Measurements from ENCODE around the gene DCDC1. TPM values are rescaled to one million over a fixed set of nuclear protein-coding genes. Genes with fewer than 3 reads are reported as not detected.
A peak's percentile ranks its signal among the peaks of the same experiment; 100 is the strongest.

The DCDC1 gene
- total RNA-seq, 6 experiments from 2014 or later, result not detected

DNA sequence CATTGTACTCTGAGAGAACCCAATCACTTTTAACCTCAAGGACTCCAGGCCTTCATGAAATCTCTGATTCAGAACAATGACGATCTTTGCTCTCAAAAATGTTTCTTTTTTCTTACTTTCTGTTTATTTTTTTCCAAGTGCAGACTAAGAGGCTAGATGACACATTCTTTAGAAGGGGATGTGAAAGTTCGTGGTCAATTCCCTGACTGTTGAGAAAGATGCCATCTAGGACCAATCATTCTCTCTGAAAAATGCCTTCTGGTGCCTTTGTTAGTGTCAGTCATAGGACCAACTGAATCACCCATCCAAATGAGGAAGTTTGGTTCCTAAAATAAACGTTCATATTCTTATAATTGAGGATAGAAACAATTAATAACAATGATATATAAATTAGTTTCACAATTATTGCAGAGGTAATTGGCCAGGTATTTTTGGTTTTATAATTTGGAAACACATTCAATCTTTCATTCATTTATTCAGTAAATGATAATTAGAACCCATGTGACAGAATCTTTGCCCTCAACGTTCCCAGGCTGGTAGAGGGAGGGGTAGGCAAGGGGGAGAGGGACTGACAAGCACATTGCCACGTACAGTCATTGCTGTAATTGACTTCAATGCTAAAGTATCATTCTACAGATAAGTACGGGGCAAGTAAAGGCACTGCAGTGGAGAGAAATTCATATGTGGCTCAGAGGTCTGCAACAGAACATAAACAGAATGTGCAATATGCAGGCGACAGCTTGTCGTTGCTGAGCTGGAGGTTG lies 450.0 kb downstream of the DCDC1 start:
- no peak for TF ChIP-seq CTCF (IDR thresholded peaks at IDR 0.05)
- H3K4me3 Mint-ChIP-seq, result no peak overlapping the region
- DNase-seq, result no peak
- no peaks in the 10 kb centered on the region for H3K27me3 Mint-ChIP-seq (ENCODE audit: insufficient read depth)
- H3K36me3 Mint-ChIP-seq (ENCODE audit: low read depth), result no peaks in the 10 kb centered on the region
- no peaks in the 10 kb centered on the region for H3K9me3 Mint-ChIP-seq
- H3K4me1 Mint-ChIP-seq (ENCODE audit: low read depth), result no peaks in the 10 kb centered on the region
- H3K27ac Mint-ChIP-seq, result no peak overlapping the region

DNA sequence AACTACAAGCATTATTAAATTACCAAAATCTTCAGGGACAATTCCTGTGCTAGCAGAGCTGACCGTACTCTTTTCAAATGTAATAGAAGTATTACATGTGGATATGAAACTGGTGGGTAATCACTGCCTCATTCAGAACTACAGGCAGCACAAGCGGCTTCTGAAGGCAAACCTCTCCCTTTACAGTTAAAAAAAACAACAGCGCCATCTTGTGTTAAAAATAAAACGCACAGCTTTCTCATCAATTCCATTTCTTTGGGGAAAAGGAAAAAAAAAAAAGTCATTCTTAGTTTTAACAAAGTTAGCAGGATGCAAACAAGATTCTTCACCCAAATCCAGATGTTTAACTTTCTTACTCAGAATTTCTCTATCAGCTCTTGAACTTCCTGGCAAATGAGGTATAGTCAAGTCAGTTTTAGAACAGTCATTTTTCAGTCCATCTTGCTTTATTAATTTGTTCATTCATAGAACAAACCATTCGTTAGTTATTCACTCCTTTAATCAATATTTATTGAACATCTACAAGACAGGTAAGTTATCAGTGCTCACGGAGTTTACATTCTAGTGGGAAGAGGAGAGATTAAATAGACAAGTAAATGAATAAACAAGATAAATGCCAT lies 451.6 kb downstream of the DCDC1 start:
- no peaks in the 10 kb centered on the region for H3K9me3 Mint-ChIP-seq
- no peaks in the 10 kb centered on the region for H3K36me3 Mint-ChIP-seq (ENCODE audit: low read depth)
- no peak overlapping the region for H3K27ac Mint-ChIP-seq
- peak; percentile 85 for TF ChIP-seq CTCF (IDR thresholded peaks at IDR 0.05)
- H3K27me3 Mint-ChIP-seq (ENCODE audit: insufficient read depth), result no peaks in the 10 kb centered on the region; the same call in 1 of the 2 replicates
- H3K4me1 Mint-ChIP-seq (ENCODE audit: low read depth), result no peaks in the 10 kb centered on the region
- no peak overlapping the region for H3K4me3 Mint-ChIP-seq
- DNase-seq, result peak; percentile 17

GRCh38 chr11:30917266-30917665 lies 452.3 kb downstream of the DCDC1 start:
- no peak for DNase-seq

GRCh38 chr11:30916764-30917163 lies 452.8 kb downstream of the DCDC1 start:
- TF ChIP-seq CTCF (IDR thresholded peaks at IDR 0.05), result no peak
- Mint-ChIP-seq H3K4me3 (no peak overlapping the region), H3K4me1 (ENCODE audit: low read depth) (no peaks in the 10 kb centered on the region), H3K27me3 (ENCODE audit: insufficient read depth) (no peaks in the 10 kb centered on the region; the same call in 1 of the 2 replicates), H3K9me3 (no peaks in the 10 kb centered on the region), H3K27ac (no peak overlapping the region), H3K36me3 (ENCODE audit: low read depth) (no peaks in the 10 kb centered on the region)
- DNase-seq, result no peak

More at GRCh38 chr11:30917266-30917665, 452.3 kb downstream of the DCDC1 start:
- H3K27me3 Mint-ChIP-seq (ENCODE audit: insufficient read depth), result no peaks in the 10 kb centered on the region; the same call in 1 of the 2 replicates
- no peaks in the 10 kb centered on the region for H3K36me3 Mint-ChIP-seq (ENCODE audit: low read depth)
- H3K9me3 Mint-ChIP-seq, result no peaks in the 10 kb centered on the region
- no peak overlapping the region for H3K27ac Mint-ChIP-seq
- TF ChIP-seq CTCF (IDR thresholded peaks at IDR 0.05), result no peak
- H3K4me3 Mint-ChIP-seq, result no peak overlapping the region
- no peaks in the 10 kb centered on the region for H3K4me1 Mint-ChIP-seq (ENCODE audit: low read depth)

DNA sequence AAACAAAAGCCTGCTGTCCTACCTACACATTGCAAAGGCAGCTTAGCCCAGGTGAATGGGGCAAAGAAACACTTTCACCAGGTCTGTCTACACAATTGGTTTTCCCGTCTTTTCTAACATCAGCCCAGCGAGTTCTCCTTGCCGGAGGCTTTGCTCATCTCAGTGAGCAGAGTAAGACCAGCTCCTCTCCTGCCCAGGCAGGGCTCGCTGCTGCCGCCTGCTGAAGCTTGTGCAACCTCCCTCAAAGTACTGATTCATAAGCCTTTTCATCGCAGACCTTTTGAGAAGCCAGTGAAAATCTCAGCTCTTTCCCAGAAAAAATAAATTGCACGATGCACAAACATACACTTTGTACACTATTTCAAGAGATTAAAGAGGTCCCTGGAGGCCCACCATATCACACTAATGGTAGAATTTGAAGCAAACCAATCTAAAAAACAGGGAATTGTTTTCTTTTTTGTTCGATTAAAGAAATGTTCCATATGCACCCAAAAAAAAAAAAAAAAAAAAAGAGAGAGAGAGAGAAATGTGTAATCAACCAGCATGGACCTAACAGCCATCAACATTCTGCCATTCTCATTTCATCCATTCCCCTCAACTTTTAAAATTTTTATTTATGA lies 455.3 kb downstream of the DCDC1 start:
- Mint-ChIP-seq H3K9me3 (no peaks in the 10 kb centered on the region), H3K27ac (no peak overlapping the region), H3K4me1 (ENCODE audit: low read depth) (no peaks in the 10 kb centered on the region), H3K27me3 (ENCODE audit: insufficient read depth) (no peaks in the 10 kb centered on the region; the same call in 1 of the 2 replicates), H3K4me3 (no peak overlapping the region), H3K36me3 (ENCODE audit: low read depth) (no peaks in the 10 kb centered on the region)
- peak; percentile 49 for DNase-seq
- TF ChIP-seq CTCF (IDR thresholded peaks at IDR 0.05), result peak; percentile 69
